GM23338 (cell line): ENCODE data around the gene POLR1A. TPM values are rescaled to one million over a fixed set of nuclear protein-coding genes. Genes with fewer than 3 reads are reported as not detected.

Source experiments
- ATAC-seq: fragments of 200-7000 bp; cut with Tn5 transposase; 3 replicates; pipeline ENCODE4 v1.9.1; 2020
- DNase-seq: peaks from one replicate; pipeline ENCODE4 v3.0.0-alpha.2; 2015; ENCODE audit warnings: low spot score
- H2AFZ ChIP-seq: fragments of 200-600 bp; sonication (generic); 2 replicates; pipeline ENCODE4 v1.8.0; 2016; ENCODE audit warnings: antibody characterized with exemption, mild to moderate bottlenecking, moderate library complexity
- H3F3A ChIP-seq: fragments of 200-600 bp; sonication (generic); replicated peaks from 2 replicates; pipeline ENCODE4 v1.8.0; 2017; ENCODE audit warnings: antibody characterized with exemption, mixed run types, low read depth
- H3K27ac ChIP-seq: fragments of 200-600 bp; sonication (generic); 2 replicates; pipeline ENCODE4 v1.6.1; 2016; ENCODE audit warnings: low read depth
- H3K27me3 ChIP-seq: fragments of 200-600 bp; sonication (generic); 2 replicates; pipeline ENCODE4 v1.8.0; 2016; ENCODE audit warnings: mild to moderate bottlenecking, mixed run types, moderate library complexity; ENCODE audit not compliant: insufficient read depth
- H3K36me3 ChIP-seq: fragments of 200-600 bp; sonication (generic); 2 replicates; pipeline ENCODE4 v1.8.0; 2016; ENCODE audit warnings: mild to moderate bottlenecking; ENCODE audit not compliant: insufficient read depth
- H3K4me1 ChIP-seq: fragments of 200-600 bp; sonication (generic); 2 replicates; pipeline ENCODE4 v1.8.0; 2016; ENCODE audit warnings: mild to moderate bottlenecking, moderate library complexity; ENCODE audit not compliant: insufficient read depth
- H3K4me2 ChIP-seq: fragments of 200-600 bp; sonication (generic); 2 replicates; pipeline ENCODE4 v1.7.1; 2017; ENCODE audit warnings: mixed run types
- H3K4me3 ChIP-seq: fragments of 200-600 bp; sonication (generic); 2 replicates; pipeline ENCODE4 v1.6.1; 2016; ENCODE audit warnings: mixed run types
- H3K79me2 ChIP-seq: fragments of 200-600 bp; sonication (generic); replicated peaks from 2 replicates; pipeline ENCODE4 v1.8.0; 2017; ENCODE audit warnings: mild to moderate bottlenecking; ENCODE audit not compliant: insufficient read depth
- H3K9me2 ChIP-seq: fragments of 200-600 bp; sonication (generic); 2 replicates; pipeline ENCODE4 v1.8.0; 2017; ENCODE audit not compliant: insufficient read depth
- H4K20me1 ChIP-seq: fragments of 200-600 bp; sonication (generic); replicated peaks from 2 replicates; pipeline ENCODE4 v1.8.0; 2017; ENCODE audit warnings: mild to moderate bottlenecking; ENCODE audit not compliant: insufficient read depth
- H3K27ac Mint-ChIP-seq: 2 replicates; pipeline ENCODE4 v1.8.0; 2020; ENCODE audit warnings: inconsistent platforms, mild to moderate bottlenecking, moderate library complexity, mixed read lengths
- H3K27me3 Mint-ChIP-seq: 3 replicates; pipeline ENCODE4 v1.8.0; 2022; ENCODE audit warnings: low read depth, mild to moderate bottlenecking, moderate library complexity, mixed read lengths, inconsistent platforms; ENCODE audit not compliant: insufficient read depth, poor library complexity
- H3K36me3 Mint-ChIP-seq: 3 replicates; pipeline ENCODE4 v1.8.0; 2021; ENCODE audit warnings: low read depth, mild to moderate bottlenecking, inconsistent platforms, moderate library complexity, mixed read lengths
- H3K4me1 Mint-ChIP-seq: 3 replicates; pipeline ENCODE4 v1.8.0; 2020; ENCODE audit warnings: mild to moderate bottlenecking, inconsistent platforms, mixed read lengths
- H3K4me3 Mint-ChIP-seq: 3 replicates; pipeline ENCODE4 v1.8.0; 2021; ENCODE audit warnings: moderate library complexity, mild to moderate bottlenecking, inconsistent platforms, mixed read lengths
- H3K9me3 Mint-ChIP-seq: 3 replicates; pipeline ENCODE4 v1.8.0; 2020; ENCODE audit warnings: moderate library complexity, mild to moderate bottlenecking, inconsistent platforms, mixed read lengths
- CREB1 ChIP-seq: fragments of 250-450 bp; sonication (Bioruptor Pico); IDR thresholded peaks from 2 replicates; pipeline ENCODE4 v1.5.0; 2020; ENCODE audit warnings: low read depth, mild to moderate bottlenecking, moderate library complexity
- CTCF ChIP-seq, 2 experiments: fragments of 200-600 bp in 1 of 2; sonication (generic) in 1 of 2; conservative IDR thresholded peaks; 2 replicates each; pipeline versions ENCODE4 v1.5.1 to v1.6.1; 2016 to 2017; ENCODE audit warnings: antibody characterized with exemption in 2 of 2, low read depth in 2 of 2, mild to moderate bottlenecking in 2 of 2, moderate library complexity in 1 of 2
- ETS1 ChIP-seq: IDR thresholded peaks from 2 replicates; pipeline ENCODE4 v1.6.1; 2016; ENCODE audit warnings: antibody characterized with exemption
- EZH2 ChIP-seq: fragments of 200-600 bp; sonication (generic); IDR thresholded peaks from one replicate; pipeline ENCODE4 v1.8.0; 2017; ENCODE audit warnings: antibody characterized with exemption, mild to moderate bottlenecking, low read depth; ENCODE audit not compliant: unreplicated experiment
- EZH2phosphoT487 ChIP-seq: fragments of 200-600 bp; sonication (generic); IDR thresholded peaks from one replicate; pipeline ENCODE4 v1.8.1; 2018; ENCODE audit warnings: antibody characterized with exemption; ENCODE audit not compliant: unreplicated experiment
- JUNB ChIP-seq: IDR thresholded peaks from one replicate; pipeline ENCODE4 v1.6.1; 2016; ENCODE audit warnings: antibody characterized with exemption; ENCODE audit not compliant: unreplicated experiment
- NANOG ChIP-seq: IDR thresholded peaks from 2 replicates; pipeline ENCODE4 v1.6.1; 2016; ENCODE audit warnings: antibody characterized with exemption, borderline replicate concordance
- POLR2AphosphoS5 ChIP-seq: IDR thresholded peaks from 2 replicates; pipeline ENCODE4 v1.6.1; 2016; ENCODE audit warnings: antibody characterized with exemption, low read depth
- REST ChIP-seq: IDR thresholded peaks from one replicate; pipeline ENCODE4 v1.6.1; 2018; ENCODE audit warnings: antibody characterized with exemption; ENCODE audit not compliant: unreplicated experiment
- STAT1 ChIP-seq: IDR thresholded peaks from one replicate; pipeline ENCODE4 v1.6.1; 2016; ENCODE audit warnings: antibody characterized with exemption; ENCODE audit not compliant: unreplicated experiment
- ZNF114 ChIP-seq: fragments of 250-450 bp; sonication (Bioruptor Pico); IDR thresholded peaks from 2 replicates; pipeline ENCODE4 v1.5.0; 2020; ENCODE audit warnings: mild to moderate bottlenecking, moderate library complexity
- ZNF331 ChIP-seq: fragments of 250-450 bp; sonication (Bioruptor Pico); IDR thresholded peaks from 2 replicates; pipeline ENCODE4 v1.5.0; 2020; ENCODE audit warnings: low read depth, mild to moderate bottlenecking, moderate library complexity
- ZNF462 ChIP-seq: fragments of 250-450 bp; sonication (Bioruptor Pico); IDR thresholded peaks from 2 replicates; pipeline ENCODE4 v1.5.0; 2020; ENCODE audit warnings: mild to moderate bottlenecking, moderate library complexity
- polyA plus RNA-seq: library from polyadenylated mRNA; unstranded; fragments of >200 nt; fragmentation: Nextera tagmentation; extraction: Ambion mirVana; gene quantifications from 2 replicates; pipeline ENCODE4 v1.2.1, GENCODE V29; 2016
- total RNA-seq: library from RNA; depleted of rRNA; stranded (reverse); fragments of >200 nt; shearing (Covaris generic); gene quantifications from 2 replicates; pipeline ENCODE4 v1.2.3, GENCODE V29; 2014

Gene POLR1A
- total and polyA plus RNA-seq, 2 experiments from 2014 or later = 13.8 to 43.2 TPM

GRCh38 chr2:86065512-86065911 is 40.2 kb downstream of the POLR1A start:
- ATAC-seq = no peak
- H3K27ac ChIP-seq = no peak overlapping the region
- Mint-ChIP-seq H3K36me3 (peaks cover 81% of the 10 kb centered on the region), H3K9me3 (no peaks in the 10 kb centered on the region), H3K27ac (no peak overlapping the region), H3K27me3 (no peaks in the 10 kb centered on the region), H3K4me3 (no peak overlapping the region), H3K4me1 (no peaks in the 10 kb centered on the region)
- peaks cover 10% of the 10 kb centered on the region for H4K20me1 ChIP-seq
- no peak overlapping the region for H2AFZ ChIP-seq
- TF ChIP-seq JUNB (no peak), ZNF114 (no peak), CTCF (conservative IDR thresholded peaks at IDR 0.05; ENCODE audit: low read depth in 2 of 2) (no peak), REST (no peak), POLR2AphosphoS5 (no peak), ZNF331 (no peak), STAT1 (no peak), EZH2 (no peak), NANOG (no peak), ETS1 (no peak), EZH2phosphoT487 (no peak), ZNF462 (CRISPR knock-in tag) (no peak), CREB1 (CRISPR knock-in tag) (no peak)
- H3K9me2 ChIP-seq = no peaks in the 10 kb centered on the region
- H3K4me3 ChIP-seq = no peak overlapping the region
- no peak overlapping the region for H3K4me2 ChIP-seq
- no peaks in the 10 kb centered on the region for H3K79me2 ChIP-seq
- H3K36me3 ChIP-seq = peaks cover 47% of the 10 kb centered on the region
- H3K27me3 ChIP-seq = no peaks in the 10 kb centered on the region
- H3F3A ChIP-seq = no peaks in the 10 kb centered on the region
- no peaks in the 10 kb centered on the region for H3K4me1 ChIP-seq
- no peak for DNase-seq
